GM18520 (cell line): Measurements from ENCODE around the gene SAMD4B.
"Not testable (repeated sequence)": the region's sequence is repeated elsewhere in the genome, so short reads cannot be mapped to it uniquely, and the experiment has no call there.

ENCODE experiments used
- ATAC-seq: cut with Tn5 transposase; IDR thresholded peaks from one replicate; pipeline ENCODE4 v1.9.1; 2021; ENCODE audit not compliant: unreplicated experiment

The SAMD4B gene

GRCh38 chr19:39310558-39311311, 31.5 kb upstream of the SAMD4B start:
- ATAC-seq, result no peak

GRCh38 chr19:39314016-39314728, 28.0 kb upstream of the SAMD4B start:
- no peak for ATAC-seq

DNA sequence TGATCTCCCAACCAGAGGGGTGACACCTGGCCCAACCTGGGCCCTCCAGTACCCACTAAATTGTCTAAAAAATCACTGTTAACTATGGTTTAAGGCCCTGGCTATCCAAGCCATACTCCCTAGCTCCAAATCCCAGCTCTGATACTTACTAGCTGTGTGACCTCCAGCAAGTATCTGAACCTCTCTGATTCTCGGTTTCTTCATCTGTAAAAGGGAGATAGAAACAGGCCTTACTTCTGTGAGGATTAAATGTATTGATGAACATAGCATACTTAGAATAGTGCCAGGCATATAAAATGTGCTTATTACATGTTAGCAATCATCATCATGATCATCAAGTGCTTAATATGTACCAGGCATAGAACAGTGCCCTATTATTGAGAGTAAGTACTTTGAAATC, 26.3 kb upstream of the SAMD4B start:
- no peak for ATAC-seq

DNA sequence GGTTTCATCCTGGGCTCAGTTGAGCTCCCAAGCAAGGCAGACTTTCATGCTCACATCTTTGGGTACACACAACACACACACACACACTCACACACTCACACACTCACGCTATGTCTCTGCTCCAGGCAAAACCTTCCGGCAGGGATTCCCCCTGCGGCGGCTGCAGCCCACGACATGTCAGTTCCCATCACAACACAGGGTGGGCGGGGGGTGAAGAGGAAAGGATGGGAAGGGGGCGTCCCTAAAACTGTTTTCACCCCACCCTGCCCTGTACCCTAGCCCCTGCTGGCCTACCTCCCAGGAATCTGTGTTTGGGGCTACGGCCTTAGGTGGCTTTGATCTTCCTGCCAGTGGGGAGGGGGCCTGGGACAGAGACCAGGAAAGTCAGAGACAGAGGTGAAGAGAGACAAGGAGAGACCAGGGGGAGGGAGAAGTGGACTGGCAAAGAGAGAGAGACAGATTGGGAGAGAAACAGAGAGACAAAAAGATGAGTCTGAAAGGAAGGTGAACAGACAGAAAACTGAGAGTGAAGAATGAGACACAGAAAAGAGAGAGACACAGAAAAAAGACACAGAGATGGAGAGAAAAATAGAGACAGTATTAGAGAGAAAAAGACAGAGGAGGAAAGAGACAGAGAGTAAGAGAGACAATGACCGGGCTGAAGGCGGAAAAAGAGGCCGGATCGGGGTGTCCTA, 25.4 kb upstream of the SAMD4B start:
- no peak for ATAC-seq

GRCh38 chr19:39317476-39317875, 24.7 kb upstream of the SAMD4B start:
- no peak for ATAC-seq

- ATAC-seq, result no peak
Observed at GRCh38 chr19:39318071-39318470, 24.1 kb upstream of the SAMD4B start.

- ATAC-seq, result no peak
Observed at GRCh38 chr19:39318690-39319089, 23.5 kb upstream of the SAMD4B start.

DNA sequence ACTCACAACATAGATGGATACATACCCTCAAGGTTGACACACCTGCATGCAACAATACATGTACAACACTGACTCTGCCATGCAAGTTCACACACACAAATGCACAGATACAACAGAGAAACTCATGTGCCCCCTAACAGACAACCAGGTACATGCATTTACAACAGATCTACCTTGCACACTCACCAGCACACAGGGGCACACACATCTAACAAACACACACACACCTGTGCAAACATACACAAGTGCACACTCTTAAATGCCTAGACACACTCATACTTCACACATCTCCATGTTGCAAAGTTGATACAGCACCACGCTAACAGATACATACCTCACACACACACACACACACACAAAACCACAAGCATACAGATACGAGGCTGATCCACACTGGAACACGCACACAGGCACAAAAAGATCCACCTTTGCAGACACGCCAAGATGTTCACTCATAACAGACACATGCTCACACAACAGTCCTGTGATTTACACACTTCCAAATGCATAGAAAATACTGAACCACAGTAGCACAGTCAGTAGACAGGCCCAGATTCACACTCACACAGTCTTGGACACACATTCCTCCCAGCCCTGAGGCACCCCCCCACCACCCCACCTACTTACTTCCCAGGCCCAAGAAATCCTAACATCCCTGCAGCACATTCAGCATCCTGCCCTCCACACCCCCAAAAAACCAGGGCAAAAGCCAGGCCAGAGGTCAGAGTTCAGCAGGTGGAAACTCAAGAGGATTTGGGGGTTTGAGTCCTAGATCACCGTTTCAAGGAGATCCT, 22.9 kb upstream of the SAMD4B start:
- ATAC-seq, result no peak

DNA sequence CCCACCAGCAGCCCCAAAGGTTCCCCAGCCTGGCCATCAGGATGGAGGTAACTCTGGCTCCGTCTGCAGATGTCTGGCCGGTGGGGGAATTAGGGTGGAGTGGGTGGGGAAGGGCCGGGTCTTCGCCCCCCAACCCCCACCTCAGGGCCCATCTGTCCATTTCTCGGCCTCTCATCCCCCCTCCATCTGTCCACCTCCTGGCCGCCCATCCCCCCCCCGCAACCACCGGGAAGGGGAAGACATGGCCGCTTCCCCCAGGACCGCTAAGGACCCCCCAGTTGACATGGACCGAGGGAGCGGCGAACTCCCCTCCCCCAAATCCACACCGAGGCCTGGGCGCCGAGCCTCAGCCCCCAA, 22.4 kb upstream of the SAMD4B start:
- no peak for ATAC-seq

DNA sequence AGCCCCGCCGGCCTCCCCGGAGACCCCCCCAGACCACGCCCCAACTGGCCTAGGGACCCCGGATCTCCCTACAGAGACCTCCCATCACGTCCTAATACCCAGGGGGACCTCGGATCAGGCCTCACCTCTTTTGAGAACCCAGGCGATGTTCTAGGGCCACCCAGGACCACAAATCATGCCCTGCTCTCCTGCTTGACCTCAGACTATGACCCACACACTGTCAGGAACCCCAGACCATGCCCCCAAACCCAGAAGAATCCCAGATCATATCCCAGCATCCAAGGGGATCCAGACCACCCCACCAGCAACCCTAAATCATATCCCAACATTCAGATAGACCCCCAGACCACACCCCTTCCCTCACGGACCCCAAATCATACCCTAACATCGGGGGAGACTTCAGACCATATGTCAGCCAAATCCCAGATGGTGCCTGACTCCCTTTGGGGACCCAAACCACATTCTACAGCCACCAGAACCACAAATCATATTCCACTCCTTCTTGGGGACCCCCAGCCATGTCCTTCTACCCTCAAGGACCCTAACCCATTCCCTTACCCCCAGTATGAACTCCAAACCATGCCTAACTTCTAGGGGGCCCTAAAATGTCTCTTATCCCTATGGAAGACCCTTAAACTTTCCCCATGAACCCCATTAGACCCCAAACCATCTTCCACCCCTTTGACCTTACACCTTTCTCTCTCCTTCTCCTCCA, 20.9 kb upstream of the SAMD4B start:
- no peak for ATAC-seq

- ATAC-seq, result no peak
Observed at GRCh38 chr19:39321832-39322176, 20.4 kb upstream of the SAMD4B start.

DNA sequence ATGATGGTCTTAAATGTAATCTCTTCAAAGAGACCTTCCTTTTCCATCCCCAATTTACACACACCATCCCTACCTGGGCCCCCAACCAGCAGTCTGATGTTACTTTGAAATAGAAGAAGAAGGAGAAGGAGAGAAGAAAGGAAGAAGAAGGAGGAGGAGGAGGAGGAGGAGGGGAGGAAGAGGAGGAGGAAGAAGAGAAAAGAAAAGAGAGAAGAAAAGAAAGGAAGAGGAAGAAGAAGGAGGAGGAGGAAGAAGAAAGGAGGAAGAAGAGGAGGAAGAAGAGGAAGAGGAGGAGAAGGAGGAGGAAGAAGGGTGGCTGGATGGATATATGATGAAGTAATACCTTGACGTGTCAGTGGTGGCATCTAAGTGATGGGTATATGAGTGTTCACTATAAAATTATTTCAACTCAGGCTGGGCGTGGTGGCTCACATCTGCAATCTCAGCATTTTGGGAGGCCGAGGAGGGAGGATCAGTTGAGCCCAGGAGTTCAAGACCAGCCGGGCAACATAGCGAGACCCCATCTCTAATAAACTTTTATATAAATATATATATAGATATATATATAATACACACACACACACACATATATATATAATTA, 17.9 kb upstream of the SAMD4B start:
- ATAC-seq, result no peak

DNA sequence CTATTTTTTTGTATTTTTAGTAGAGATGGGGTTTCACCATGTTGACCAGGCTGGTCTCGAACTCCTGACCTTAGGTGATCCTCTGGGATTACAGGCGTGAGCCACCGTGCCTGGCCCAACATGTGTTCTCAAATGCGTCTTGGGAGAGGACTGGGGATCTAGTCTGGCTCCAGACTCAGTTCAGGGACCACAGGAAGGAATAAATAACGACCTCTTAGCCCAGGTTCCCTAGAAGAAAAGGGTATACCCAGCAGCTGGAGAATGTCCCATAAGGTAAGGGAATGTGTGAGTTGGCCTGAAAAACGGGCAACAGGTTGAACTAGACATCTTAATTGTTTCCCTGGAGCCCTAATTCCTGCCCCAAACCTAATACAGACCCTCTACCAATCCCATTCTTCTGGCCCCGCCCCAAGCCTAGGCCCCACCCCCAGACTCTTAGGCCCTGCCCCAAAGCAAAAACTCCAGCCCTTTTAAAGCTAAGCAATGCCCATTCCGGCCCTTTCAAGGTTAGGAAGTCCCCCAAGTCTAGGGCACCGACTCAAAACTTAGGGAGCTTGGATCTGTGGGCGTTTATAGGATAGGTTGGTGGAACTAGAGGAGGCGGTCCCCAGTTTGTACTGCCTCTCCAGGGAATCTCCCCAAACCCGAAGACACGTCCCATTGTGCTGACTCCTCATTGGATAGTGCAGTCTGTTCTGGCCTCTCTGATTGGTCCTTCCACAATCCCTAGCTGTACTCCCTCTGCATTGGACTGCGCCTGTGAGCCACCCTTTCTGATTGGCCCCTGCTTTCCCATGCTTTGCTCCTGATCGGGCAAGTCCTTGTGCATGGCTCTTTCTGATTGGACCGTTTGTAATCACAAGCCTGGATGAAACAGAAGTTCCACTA, 16.2 kb upstream of the SAMD4B start:
- ATAC-seq, result no peak

DNA sequence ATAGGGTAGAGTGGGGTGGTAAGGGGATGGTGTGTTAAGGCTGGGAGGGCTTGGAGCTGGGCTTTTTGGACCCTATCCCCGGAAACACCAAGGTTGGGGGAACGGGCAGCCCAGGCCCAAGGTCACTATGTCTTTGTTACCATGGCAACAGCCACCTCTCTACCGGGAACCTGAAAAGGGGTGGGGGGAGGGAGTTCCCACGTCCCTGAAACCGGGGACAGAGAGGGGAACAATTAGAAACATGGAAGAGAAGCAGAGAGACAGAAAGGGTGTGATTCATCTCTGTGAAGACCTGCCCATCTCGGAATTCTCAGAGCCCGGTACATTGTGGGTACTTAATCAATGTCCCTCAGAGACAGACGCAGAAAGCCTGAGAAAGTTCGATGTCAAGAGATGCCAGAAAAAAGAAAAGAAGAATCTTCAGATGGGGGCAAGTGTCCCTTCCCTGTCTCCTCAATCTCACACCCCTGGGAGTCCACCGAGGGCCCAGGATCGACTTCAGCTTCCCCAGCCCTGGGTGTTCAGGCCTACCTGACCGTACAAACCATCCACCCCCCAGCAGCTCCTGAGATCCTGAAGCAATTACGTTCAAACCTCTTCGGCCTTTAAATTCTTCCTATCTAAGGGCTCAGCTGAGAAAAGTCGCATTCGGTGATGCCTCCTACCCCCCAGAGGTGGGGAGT, 14.7 kb upstream of the SAMD4B start:
- no peak for ATAC-seq

DNA sequence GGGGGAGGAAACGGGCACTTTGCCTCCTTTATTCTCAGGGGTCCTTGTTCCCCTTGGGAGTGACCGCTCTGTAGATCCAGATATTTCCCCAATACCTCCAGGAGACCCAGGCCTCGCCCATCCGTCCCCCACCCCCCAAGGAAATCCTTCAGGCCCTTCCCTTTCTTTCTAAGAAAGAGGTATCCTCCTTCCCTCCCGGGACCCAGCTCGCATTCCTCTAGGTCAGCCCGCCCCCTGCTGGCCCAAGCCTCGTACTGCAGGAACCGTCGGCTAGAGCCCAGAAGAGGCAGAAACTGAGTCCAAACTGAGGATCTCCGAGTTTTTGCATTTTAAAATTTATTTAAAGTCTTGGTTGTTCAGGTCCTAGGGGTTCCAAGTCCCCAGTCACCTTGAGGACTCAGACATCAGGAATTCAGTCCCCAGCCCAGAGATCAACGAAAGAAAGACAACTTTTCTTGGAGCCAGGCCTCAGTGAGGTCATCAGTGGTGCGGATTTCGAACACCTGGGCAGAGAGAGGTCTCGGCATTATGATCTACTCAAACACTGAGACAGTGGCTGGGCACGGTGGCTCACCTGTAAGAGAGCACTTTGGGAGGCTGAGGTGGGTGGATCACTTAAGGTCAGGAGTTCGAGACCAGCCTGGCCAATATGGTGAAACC, 14.0 kb upstream of the SAMD4B start:
- no peak for ATAC-seq

DNA sequence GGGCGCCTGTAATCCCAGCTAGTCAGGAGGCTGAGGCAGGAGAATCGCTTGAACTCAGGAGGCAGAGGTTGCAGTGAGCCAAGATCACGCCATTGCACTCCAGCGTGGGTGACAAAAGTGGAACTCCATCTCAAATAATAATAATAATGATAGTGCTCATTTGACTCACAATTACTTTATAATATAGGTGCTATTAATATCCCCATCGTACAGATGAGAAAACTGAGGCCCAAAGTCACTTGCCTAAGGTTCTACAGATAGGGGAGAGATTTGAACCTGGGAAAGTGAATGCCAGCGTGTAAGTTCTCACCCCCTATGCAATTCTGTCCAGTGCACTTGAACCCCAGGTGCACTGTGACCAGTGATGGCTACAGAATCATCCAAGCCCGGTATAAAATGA, 12.3 kb upstream of the SAMD4B start:
- ATAC-seq, result no peak

DNA sequence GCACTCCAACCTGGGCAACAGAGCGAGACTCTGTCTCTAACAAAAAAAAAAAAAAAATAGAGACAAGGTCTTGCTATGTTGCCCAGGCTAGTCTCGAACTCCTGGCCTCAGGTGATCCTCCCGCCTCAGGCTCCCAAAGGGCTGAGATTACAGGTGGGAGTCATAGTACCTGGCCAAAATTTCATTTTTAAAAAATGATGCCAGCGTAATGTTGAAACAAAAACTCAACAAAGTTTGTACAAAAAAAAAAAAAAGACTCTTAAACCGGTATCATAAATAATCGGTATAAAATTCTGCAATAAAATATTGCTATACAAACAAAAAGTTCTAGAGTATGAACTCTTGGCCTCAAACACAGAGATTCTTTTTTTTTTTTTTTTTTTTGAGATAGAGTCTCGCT, 9.9 kb upstream of the SAMD4B start:
- no peak for ATAC-seq

- not testable (repeated sequence) for ATAC-seq
Observed at GRCh38 chr19:39332738-39333137, 9.5 kb upstream of the SAMD4B start.
